ENCODE measurements around the gene GPC1.

GPC1 gene

DNA sequence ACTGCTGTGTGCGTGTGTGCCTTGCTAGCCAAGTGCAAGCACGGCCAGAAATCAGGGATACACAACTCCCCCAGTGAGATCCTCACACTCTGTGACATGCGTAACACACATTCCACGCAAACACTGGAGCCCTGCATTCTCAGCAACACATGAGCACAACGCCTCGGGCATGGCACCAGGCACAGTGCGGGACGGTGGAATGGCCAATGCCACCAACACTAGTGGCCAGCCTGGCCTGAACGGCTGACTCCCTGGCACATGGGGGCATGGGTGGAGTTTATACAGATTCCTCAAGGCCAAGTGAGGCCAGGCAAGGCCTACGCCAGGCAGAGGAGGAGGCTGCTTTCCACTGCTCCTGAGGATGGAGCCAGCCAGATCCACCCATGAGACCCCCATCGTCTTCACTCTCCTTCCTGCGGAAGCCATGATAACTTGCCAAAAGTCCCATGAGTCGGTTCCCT, 66.1 kb downstream of the GPC1 start:
- DNase-seq: no peak

DNA sequence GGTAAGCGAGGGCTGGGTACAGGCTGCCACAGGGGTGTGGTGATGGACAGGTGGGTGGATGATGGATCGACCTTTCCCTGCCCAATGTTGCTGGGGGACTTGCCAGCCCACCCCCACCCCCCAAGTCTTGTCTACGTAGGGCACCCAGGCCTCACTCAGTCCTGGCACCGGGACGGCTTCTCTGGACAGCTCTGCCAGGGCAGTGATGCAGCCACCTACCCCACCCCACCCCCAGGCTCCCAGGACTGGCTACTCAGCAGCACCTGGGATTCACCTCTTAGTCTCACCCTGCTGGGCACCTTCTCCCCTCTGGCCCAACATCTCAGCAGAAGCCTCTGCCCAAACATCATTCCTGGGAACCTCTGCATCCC, 66.6 kb downstream of the GPC1 start:
- no peak for DNase-seq

- DNase-seq: no peak
Measured at GRCh38 chr2:240502430-240503121, 67.1 kb downstream of the GPC1 start.

DNA sequence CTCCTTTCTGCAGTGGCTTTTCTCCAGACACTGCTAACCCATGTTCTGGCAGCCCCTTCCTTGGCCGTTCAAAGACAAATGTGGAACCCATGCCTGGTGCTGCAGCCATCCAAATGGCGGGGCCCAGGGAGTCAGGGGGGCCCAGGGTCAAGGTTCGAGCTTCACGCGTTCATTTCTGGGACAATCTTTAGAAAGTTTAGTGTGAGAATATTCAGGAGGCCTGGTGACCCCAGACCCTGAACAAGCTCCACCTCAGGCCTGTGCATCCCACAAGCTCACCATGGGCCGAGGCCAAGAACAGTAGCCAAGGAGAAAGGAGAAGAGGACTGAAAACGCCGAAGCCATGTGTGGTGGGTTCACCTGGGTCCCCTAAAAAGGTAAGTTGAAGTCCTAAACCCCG, 67.9 kb downstream of the GPC1 start:
- no peak for DNase-seq

- no peak for DNase-seq
Measured at GRCh38 chr2:240503848-240504247, 68.4 kb downstream of the GPC1 start.

- DNase-seq: no peak
Measured at GRCh38 chr2:240505910-240506309, 70.4 kb downstream of the GPC1 start.

DNA sequence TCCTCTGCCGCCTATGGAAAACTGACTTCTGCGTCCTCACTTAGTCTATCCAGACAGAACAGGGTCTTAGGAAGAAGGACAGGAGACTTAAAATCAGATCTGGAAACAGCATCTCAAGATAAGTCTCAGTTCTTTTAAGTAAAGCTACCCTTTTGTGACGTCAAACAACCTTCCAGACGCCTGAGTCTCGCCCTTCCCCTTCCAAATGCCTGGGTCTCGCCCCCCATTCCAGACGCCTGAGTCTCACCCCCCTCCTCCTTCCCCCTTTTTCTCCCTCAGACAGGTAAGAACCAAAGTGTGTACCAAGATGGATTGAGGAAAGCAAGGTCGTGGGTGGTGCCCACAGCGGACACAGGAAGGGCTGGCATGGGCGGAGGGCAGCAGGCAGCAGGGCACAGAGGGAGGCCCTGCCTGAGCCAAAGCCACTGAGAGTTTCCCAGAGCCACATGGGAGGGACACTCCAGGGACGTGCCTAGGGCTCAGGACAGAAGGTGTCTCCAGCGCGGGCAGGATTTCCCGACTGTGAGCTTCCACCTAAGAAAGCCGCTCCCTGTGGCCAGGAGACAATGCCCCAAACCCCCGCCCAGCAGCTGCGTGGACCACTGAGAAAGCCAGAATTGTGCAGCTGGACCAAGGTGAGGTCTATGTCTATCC, 71.1 kb downstream of the GPC1 start:
- DNase-seq: no peak

- no peak for DNase-seq
Measured at GRCh38 chr2:240507060-240507777, 71.8 kb downstream of the GPC1 start.

DNA sequence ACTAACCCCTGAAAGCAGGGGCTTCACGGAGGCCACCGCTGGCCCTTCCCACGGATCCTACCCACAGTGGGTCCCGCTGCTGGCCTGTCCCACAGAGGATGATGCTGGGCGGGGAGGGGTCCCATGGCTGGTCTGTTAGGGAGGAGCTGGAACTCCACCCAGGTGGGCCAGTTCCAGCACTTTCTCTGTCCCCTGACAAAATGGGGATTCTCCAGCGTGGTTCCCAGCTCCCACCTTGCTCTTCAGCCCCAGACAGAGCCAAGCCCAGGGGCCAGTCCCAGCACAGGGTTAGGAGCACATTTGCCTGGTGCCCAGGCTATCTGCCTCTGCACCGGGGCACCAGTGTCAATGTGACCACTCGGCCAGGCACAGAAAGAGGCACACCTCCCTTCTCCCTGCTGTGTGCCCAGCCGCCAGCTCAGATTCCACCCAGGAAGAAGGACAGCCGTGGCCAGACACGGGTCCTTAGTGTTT, 72.4 kb downstream of the GPC1 start:
- no peak for DNase-seq

DNA sequence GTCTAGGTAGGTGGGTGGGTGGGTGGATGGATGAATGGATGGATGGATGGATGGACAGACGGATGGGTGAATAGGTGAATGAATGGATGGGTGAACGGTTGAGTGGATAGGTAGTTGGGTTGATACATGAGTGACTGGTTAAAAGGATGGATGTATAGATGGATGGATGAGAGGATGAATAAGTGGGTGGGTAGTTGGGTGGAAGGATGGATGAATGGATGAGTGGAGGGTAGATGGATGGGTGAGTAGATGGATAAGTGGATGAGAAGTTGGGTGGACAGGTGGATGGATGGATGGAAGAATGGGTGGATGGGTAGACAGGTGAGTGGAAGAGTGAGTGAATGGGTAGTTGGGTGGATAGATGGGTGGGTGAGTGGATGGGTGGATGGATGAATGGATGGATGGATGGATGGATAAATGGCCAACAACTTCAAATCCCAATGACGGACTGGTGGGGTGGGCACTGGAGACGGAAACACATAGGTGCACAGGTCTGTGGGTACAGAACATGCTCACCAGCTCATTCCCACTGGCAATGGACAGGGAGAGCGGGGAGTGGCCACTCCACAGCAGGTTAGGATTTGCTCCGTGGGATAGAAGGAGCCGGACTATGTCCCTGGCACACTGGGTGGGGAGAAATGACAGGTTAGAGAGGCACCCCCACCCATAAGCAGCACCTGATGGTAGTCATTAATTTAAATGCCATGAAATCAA, 73.5 kb downstream of the GPC1 start:
- no peak for DNase-seq

- no peak for DNase-seq
Measured at GRCh38 chr2:240509667-240510512, 74.4 kb downstream of the GPC1 start.

- no peak for DNase-seq
Measured at GRCh38 chr2:240510513-240511210, 75.2 kb downstream of the GPC1 start.

DNA sequence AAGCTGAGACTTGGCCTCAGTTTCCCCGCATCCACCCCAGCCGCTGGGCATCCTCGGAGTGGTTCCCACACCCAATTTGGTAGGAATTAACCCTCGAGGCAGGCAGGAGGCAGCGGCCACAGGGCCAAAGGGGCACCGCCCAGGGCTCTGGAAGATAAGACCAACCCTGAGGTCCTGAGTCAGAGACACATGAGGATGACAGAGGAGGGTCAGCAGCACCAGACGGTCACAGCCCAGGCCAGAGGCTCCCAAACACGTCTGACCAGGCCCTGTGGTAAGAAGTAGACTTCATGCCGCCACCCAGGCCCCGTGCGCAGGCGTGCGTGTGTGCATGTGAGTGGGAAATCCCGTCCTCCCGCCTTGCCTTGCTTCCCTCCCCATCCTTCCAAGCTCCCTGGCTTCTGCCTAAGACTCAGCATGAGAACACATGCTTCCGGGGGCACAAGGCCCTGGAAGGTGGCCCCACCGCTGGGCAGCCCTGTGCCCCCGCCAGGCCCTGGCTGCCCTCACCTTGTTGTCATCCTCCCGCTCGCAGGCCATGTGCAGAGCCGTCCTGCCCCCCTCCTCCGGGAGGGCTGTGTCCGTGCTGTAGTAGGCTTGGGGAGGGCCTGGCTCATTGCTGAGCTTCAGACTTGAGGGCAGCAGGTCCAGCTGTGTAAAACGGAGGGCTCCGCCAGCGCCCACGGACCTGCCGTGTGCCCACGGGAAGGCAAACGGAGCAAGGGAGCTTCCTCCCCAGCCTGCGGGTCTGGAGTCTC, 76.1 kb downstream of the GPC1 start:
- DNase-seq: no peak

GRCh38 chr2:240512109-240512485, 76.6 kb downstream of the GPC1 start:
- DNase-seq: no peak

GRCh38 chr2:240512666-240513535, 77.4 kb downstream of the GPC1 start:
- DNase-seq: no peak

- no peak for DNase-seq
Measured at GRCh38 chr2:240513549-240514287, 78.3 kb downstream of the GPC1 start.

GRCh38 chr2:240514631-240515030, 79.2 kb downstream of the GPC1 start:
- DNase-seq: no peak

GRCh38 chr2:240517342-240517741, 81.9 kb downstream of the GPC1 start:
- no peak for DNase-seq
